ENCODE measurements around the gene C3AR1. TPM values are rescaled to one million over a fixed set of nuclear protein-coding genes. Genes with fewer than 3 reads are reported as not detected.
A peak's percentile ranks its signal among the peaks of the same experiment; 100 is the strongest.

C3AR1 gene
- total RNA-seq, 2 donors from 2014 or later, result 21.2 to 25.5 TPM

- peaks cover 71% of the 10 kb centered on the region for H3K36me3 ChIP-seq
- no peak overlapping the region for H3K4me3 ChIP-seq
- H3K9me3 ChIP-seq, result no peaks in the 10 kb centered on the region
- no peaks in the 10 kb centered on the region for H3K4me1 ChIP-seq (ENCODE audit: control insufficient read depth in 1 of 2, low read depth in 2 of 2)
- H3K27ac ChIP-seq, result no peak overlapping the region
- DNase-seq (ENCODE audit: low spot score) (no peak), ATAC-seq (ENCODE audit: insufficient number of reproducible peaks, low FRiP score, low read depth) (no peak)
- TF ChIP-seq CTCF (IDR thresholded peaks at IDR 0.05), result no peak
- H3K27me3 ChIP-seq (replicated peaks; ENCODE audit: insufficient read depth), result no peaks in the 10 kb centered on the region
Observed at GRCh38 chr12:8050600-8051250, 15.4 kb downstream of the C3AR1 start.

- no peak for ATAC-seq (ENCODE audit: insufficient number of reproducible peaks, low FRiP score, low read depth)
- Histone ChIP-seq H3K4me1 (ENCODE audit: control insufficient read depth in 1 of 2, low read depth in 2 of 2) (no peaks in the 10 kb centered on the region), H3K27ac (no peak overlapping the region), H3K9me3 (no peaks in the 10 kb centered on the region), H3K27me3 (replicated peaks; ENCODE audit: insufficient read depth) (no peaks in the 10 kb centered on the region), H3K4me3 (no peak overlapping the region), H3K36me3 (peaks cover 81% of the 10 kb centered on the region)
- TF ChIP-seq CTCF (IDR thresholded peaks at IDR 0.05), result no peak
- no peak for DNase-seq (ENCODE audit: low spot score)
Observed at GRCh38 chr12:8048906-8049305, 17.3 kb downstream of the C3AR1 start.

- no peaks in the 10 kb centered on the region for H3K9me3 ChIP-seq
- DNase-seq (ENCODE audit: low spot score), result no peak
- no peaks in the 10 kb centered on the region for H3K27me3 ChIP-seq (replicated peaks; ENCODE audit: insufficient read depth)
- H3K4me3 ChIP-seq, result no peak overlapping the region
- TF ChIP-seq CTCF (IDR thresholded peaks at IDR 0.05), result no peak
- H3K27ac ChIP-seq, result no peak overlapping the region
- H3K4me1 ChIP-seq (ENCODE audit: control insufficient read depth in 1 of 2, low read depth in 2 of 2), result no peaks in the 10 kb centered on the region
- peaks cover 84% of the 10 kb centered on the region for H3K36me3 ChIP-seq
- ATAC-seq (ENCODE audit: insufficient number of reproducible peaks, low FRiP score, low read depth), result no peak
Observed at GRCh38 chr12:8047842-8048241, 18.3 kb downstream of the C3AR1 start.

GRCh38 chr12:8045952-8046944 lies 19.9 kb downstream of the C3AR1 start:
- Histone ChIP-seq H3K27ac (no peak overlapping the region), H3K4me3 (no peak overlapping the region), H3K36me3 (peaks cover 88% of the 10 kb centered on the region), H3K27me3 (replicated peaks; ENCODE audit: insufficient read depth) (no peaks in the 10 kb centered on the region), H3K4me1 (ENCODE audit: control insufficient read depth in 1 of 2, low read depth in 2 of 2) (no peaks in the 10 kb centered on the region), H3K9me3 (no peaks in the 10 kb centered on the region)
- DNase-seq (ENCODE audit: low spot score) (no peak), ATAC-seq (ENCODE audit: insufficient number of reproducible peaks, low FRiP score, low read depth) (no peak)
- TF ChIP-seq CTCF (IDR thresholded peaks at IDR 0.05), result peak; percentile 81

GRCh38 chr12:8040791-8041190 lies 25.4 kb downstream of the C3AR1 start:
- TF ChIP-seq CTCF (IDR thresholded peaks at IDR 0.05), result no peak
- ATAC-seq (ENCODE audit: insufficient number of reproducible peaks, low FRiP score, low read depth) (no peak), DNase-seq (ENCODE audit: low spot score) (no peak)
- H3K9me3 ChIP-seq, result no peaks in the 10 kb centered on the region
- H3K27ac ChIP-seq, result no peak overlapping the region
- H3K4me1 ChIP-seq (ENCODE audit: control insufficient read depth in 1 of 2, low read depth in 2 of 2), result peaks cover 33 to 36% of the 10 kb centered on the region in 2 donors
- no peaks in the 10 kb centered on the region for H3K27me3 ChIP-seq (replicated peaks; ENCODE audit: insufficient read depth)
- peaks cover 53% of the 10 kb centered on the region for H3K36me3 ChIP-seq
- no peak overlapping the region for H3K4me3 ChIP-seq
